NCI-H1105 treated with DMSO at 0.1 percent for 48 hours (cell line): ENCODE measurements around the gene CFAP210.

Experiments
- DNase-seq: peaks from one replicate; lab custom pipeline; 2025; lab: John Stamatoyannopoulos, UW

The CFAP210 gene

DNA sequence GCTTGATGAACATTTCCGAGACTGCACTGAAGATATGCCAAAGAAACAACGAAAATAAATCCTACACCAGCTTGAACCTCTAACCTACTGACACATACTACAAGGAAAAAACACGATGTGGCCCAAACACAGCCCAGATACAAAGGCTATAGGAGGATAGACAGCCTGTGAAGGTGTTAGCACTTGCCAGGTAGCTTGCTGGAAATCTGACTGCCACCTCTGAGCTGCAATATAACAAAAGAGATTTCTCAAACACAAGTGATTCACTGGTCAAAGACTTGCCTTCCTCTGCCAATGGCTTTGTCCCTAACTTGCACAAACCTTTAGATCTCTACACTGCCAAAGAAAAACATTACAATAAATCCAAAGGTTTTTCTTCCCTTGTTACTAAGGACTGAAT, 21.1 kb downstream of the CFAP210 start:
- DNase-seq = no peak

DNA sequence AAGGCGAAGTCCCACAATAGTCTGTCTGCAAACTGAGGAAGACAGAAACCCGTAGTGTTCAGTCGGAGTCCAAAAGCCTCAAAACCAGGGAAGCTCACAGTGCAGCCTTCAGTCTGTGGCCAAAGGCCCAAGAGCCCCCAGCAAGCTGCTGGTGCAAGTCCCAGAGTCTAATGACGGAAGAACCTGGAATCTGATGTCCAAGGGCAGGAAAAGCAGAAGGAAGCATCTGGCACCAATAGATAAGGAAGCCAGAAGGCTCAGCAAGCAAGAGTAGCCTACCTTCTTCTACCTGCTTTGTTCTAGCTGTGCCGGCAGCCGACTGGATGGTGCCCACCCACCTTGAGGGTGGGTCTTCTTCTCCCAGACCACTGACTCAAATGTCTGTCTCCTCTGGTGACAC, 21.8 kb downstream of the CFAP210 start:
- DNase-seq = no peak

DNA sequence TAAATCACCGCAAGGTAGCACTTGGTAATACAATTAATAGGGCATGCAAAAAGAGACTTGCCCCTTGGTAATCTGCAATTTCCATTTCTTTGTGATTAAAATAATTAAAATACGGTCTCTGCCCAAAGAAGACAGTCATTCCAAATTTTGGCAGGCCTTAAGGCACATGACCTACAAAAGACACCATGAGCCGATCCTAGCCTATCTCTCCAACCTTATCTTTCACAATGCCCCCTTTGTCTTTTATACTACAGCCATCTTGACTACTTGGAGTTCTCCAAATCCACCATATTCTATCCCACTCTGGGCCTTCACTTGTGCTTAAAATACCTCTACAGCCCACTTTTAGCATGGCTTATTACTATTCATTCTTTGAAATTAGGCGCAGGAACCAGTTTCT, 23.3 kb downstream of the CFAP210 start:
- no peak for DNase-seq

DNA sequence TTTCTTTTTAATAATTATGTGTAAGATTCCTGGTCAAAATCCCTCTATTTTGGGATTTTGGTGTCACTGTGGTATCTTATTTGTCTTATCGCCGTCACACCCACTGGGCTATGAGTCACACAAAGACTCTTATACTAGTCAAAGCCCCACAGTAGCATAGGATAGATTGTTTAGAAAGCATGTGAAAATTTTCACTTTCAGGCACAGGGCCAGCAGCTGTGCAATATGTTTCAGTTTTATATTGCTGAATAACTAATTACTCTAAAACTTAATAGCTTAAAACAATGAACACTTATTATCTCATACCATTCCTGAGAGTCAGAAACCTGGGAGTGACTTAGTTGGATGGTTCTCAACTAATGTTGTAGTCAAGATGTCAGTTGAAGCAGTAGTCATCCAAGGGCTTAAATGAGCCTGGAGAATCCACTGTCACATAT, 24.0 kb downstream of the CFAP210 start:
- no peak for DNase-seq

DNA sequence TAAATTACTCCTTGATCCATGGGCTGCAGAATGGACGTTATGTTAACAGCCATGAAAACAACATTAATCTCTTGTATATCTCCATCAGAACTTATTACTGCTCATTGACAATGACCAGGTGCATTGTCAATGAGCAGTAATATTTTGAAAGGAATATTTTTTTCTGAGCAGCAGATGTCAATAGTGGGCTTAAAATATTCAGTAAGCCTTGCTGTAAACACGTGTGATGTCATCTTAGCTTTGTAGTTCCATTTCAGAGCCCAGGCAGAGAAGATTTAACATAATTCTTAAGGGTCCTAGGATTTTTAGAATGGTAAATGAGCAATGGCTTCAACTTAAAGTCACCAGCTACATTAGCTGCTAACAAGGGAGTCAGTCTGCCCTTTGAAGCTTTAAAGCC, 26.6 kb downstream of the CFAP210 start:
- no peak for DNase-seq

DNA sequence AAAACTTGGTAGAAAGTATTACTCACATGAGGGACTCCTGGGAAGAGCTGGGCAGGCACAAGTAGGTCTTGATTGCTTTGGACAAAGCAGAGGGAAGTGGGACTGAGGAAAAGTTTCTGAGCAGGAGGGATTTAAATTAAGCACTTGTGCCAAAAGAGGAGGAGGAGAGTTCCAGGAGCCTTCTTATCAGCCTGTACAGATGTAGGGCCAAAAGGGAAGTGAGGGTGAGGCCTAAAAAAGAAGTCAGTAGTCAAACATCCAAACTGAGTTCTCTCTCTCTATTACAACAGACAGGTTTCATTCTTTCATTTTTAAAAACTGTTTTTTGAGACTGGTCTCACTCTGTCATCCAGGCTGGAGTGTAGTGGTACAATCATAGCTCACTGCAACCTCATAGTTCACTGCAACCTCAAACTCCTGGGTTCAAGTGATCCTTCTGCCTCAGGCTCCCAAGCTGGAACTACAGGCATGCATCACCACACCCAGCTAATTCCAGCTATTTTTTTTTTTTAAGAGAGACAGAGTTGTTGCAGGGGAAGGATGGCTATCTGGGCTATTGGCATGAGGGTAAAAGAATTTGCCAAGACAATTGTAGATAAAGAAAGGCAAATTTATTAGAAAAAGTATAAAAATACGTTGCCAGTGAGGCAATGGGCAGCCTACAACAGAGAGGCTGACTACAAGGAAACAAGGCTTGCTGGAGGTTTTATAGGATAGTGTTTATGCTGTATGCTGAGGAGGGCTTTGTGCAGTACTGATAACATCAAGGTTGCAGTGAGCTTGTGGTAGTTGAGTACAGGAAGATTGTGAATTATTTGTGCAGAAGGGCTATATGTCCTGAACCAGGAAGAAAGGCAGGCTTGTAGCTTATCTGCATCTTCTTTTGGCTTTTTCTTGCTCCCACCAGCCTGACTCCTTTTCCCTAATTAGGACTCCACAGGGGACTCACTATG, 29.0 kb downstream of the CFAP210 start:
- DNase-seq = no peak

DNA sequence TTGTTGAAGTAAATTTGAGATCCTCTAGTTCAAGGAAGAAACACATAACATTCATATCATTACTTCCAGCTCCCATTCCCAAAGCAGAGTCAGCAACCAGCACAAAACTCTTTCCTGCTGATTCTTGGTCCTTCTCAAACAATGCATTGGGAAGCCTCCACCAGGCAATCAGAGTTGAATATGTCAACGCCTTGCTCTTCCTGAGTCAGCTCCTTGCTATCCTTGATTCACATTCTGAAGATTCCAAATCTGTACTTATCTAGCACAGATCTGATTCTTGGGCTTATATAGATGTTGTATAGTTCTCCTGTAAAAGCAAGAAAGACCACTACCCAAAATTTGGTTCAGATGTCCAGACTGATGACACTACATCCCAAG, 29.6 kb downstream of the CFAP210 start:
- DNase-seq = no peak

DNA sequence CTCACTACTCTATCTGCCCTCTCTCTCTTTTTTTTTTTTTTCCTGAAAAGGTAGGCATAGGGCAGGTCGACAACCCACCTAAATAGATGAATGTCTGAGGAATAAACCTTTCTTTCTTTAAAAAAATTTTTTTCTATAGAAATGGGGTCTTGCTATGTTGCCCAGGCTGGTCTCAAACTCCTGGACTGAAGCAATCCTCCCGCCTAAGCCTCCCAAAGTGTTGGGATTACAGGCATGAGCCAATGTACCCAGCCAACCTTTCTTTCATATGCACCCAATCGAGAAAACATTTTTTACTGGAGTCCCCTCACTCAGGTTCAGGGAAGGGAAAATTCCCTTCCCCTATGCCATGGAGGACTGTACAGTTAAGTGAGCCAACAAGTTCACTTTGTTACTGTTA, 31.0 kb downstream of the CFAP210 start:
- DNase-seq = no peak

DNA sequence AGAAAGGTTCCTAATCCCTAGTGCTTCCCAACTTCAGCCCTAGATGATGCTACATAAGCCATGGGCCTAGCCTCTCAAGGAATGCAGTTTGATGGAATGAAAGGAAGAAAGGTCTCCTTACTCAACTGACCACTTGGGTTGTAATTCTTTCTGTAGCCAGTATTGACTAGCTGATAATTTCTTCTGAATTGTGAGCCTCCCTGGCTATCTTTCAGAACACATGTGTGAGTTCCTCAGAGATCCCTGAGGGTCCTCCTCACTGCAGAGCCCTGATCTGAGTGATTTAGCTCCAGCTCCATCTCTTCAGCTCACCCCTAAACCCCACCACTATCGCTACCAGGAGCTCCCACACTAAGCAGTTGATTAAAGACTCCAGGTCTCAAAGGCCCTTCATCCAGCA, 31.5 kb downstream of the CFAP210 start:
- DNase-seq = no peak

DNA sequence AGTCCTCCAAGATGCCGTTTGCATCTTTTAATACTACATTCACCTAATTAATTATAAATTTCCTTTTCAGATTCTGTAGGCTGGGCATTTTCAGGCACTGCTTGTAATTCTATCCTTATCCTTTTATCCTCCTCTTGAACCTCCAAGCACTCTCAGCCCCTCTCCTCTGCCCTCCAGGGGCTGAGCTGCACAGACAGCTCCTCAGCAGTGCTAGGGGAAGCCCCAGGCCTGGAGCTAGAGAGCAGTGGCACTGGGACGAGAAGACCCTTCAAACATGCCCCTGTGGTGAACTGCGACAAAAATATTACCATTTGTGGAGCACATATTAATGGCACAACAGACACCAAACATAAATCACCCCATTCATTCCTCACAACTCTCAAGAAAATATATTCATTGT, 32.9 kb downstream of the CFAP210 start:
- DNase-seq = no peak

DNA sequence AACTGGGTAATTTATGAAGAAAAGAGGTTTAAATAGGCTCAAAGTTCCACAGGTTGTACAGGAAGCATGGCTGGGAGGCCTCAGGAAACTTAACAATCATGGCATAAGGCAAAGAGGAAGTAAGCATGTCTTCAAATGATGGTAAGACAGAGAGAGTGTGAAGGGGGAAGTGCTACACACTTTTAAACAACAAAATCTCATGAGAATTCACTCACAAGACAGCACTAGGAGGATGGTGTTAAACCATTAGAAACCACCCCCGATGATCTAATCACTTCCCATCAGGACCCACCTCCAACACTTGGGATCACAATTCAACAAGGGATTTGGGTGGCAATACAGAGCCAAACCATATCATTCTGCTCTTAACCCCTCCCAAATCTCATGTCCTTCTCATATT, 34.9 kb downstream of the CFAP210 start:
- no peak for DNase-seq

DNA sequence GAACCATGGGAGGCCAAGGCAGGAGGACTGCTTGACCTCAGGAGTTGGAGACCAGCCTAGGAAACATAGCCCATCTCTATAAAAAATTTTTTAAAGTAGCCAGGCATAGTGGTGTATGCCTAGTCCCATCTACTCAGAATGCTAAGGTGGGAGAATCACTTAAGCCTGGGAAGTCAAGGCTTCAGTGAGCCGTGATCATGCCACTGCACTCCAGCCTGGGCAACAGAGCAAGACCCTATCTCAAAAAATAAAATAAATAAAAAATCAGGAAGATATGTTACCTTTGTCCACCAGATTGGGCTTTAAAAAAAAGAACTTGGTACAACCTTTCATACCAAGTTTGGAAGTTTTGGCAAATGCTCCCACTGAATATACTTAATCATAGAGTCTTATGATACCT, 35.3 kb downstream of the CFAP210 start:
- DNase-seq = no peak

DNA sequence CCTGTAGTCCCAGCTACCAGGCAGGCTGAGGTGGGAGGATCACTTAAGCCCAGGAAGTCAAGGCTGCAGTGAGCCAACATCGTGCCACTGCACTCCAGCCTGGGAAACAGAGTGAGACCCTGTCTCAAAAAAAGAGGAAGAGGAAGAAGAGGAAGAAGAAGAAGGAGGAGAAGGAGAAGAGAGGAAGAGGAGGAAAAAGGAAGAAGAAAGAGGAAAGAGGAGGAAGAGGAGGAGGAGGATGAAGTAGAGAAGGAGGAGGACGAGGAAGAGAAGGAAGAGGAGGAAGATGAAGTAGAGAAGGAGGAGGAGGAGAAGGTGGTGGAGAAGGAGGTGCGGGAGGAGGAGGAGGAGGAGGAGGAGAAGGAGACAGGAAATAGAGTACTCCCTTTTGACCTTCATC, 38.0 kb downstream of the CFAP210 start:
- no peak for DNase-seq

DNA sequence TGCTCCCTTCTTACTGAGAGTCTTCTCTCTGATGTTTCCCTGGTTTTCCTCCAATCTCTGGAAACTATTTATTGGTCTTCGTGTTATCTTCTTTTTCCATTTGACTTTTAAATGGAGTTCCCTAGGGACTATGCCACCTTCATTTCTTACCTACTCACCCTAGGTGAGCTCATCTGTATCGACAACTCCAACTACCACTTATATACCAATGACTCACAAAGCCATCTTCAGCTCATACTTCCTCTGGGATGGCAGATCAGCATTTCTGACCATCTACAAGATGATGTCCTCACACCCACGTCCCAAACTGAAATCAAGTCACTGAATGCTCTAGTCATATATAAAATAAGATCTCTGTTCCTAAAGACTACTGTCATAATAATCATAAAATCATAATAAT, 40.6 kb downstream of the CFAP210 start:
- no peak for DNase-seq

DNA sequence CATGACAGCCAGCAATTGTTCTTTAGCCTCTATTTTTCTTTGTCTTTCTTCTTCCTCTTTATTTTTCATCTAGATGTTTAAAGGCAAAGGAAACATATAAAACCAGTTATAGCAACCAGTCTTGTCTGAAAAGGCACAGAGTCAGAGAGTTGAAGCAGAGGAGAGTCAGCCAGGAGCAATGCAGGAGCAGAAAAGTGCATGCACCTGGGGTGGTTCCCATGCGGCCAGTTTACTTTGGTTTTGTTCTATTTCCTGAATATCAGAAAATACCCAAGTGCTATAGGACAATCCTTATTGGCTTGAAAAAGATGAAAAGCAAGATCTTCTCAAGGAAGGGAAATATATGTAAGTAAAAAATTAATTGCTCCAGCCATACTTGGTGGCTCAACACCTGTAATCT, 44.9 kb downstream of the CFAP210 start:
- DNase-seq = no peak

DNA sequence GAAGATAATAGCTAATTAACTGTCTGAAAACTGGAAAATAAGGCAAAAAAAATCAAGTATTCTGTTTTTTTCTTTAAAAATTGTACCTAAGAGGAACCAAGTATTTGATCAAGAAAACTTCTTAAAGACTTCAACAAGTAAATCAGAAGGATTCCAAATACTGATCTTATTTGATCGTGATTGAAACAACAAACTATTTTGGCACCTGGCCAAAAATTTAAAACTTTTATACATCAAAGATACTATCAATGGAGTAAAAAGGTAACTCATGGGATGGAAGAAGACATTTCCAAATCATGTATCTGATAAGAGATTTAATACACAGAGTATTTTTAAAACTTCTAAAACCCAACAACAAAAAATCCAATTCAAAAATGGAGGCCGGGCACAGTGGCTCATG, 46.7 kb downstream of the CFAP210 start:
- no peak for DNase-seq

DNA sequence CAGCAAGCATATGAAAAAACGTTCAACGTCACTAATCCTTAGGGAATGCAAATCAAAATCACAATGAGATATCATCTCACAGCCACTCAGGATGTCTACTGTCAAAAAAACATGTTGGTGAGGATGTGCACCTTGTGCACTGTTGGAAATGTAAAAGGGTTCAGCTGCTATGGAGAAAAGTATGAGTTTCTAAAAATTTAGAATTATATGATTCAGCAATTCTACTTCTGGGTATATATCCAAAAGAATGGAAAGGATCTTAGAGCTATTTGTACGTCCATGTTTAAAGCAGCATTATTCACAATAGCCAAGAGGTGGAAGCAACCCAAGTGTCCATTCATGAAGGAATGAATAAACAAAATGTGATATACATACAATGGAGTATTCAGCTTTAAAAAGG, 50.0 kb downstream of the CFAP210 start:
- DNase-seq = no peak

DNA sequence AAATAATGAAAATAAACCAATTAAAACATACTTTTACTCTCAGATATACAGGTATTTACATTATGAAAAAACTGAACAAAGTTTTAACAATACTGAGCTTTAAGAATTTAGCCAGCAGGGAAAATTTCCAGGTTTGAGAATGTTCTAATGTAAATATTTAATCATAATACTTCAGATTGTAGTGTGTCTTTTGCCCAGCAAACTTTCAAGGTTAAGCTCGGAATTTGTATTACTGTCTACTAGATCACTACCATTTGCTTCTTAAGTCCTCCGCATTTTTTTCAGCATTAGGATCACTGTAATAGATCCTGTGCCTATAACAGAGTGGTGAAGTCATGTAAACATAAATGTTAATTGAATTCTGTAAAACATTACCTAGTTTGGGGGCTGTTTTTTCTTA, 52.7 kb downstream of the CFAP210 start:
- DNase-seq = no peak

DNA sequence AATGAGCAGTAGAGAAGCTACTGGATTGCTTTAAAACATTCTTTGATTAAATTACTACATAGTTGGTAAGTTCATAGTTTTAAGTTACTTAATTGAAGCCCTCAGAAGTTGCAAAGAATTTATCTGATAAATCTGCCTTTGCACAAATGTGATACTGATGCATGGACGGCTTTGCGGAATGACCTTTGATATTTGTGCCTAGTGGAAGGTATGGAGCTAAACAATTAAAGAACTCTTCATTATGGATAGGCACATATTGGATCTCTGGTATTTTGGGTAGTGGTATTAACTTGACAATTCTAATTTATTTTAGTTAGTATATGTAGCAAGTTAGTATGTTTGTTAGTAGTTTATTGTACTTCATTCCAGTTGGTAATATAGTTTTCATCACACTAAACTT, 54.1 kb downstream of the CFAP210 start:
- no peak for DNase-seq

DNA sequence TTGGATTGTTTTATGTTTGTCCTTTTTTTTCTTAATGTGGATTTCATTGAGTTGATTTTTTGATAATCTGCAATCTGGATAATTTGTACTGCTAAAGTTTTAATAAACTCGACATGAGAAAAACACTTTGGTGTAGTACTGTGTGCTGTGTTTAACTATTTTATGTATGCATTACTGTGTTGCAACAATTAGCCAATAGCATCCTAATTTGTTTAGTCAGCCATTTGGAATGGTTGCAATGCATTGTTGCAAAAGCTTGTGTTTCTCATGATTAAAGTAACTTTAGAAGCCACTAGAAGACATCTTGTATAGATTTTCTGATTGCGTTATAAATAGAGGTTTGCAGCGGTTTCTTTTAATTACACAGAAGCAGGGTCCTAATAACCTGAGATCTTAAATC, 56.6 kb downstream of the CFAP210 start:
- DNase-seq = no peak

DNA sequence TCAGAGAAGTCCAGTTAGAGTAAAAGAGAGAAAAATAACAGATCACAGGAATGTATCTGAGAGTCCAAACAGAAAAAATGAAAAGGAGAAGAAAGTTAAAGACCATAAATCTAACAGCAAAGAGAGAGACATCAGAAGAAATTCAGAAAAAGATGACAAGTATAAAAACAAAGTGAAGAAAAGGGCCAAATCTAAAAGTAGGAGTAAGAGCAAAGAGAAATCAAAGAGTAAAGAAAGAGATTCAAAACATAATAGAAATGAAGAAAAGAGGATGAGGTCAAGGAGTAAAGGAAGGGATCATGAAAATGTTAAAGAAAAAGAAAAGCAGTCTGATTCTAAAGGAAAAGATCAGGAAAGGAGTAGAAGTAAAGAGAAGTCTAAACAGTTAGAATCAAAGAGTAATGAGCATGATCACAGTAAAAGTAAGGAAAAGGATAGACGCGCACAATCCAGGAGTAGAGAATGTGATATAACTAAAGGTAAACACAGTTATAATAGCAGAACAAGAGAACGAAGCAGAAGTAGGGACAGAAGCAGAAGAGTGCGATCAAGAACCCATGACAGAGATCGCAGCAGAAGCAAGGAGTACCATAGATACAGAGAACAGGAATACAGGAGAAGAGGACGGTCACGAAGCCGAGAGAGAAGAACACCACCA, 57.6 kb downstream of the CFAP210 start:
- DNase-seq = no peak

DNA sequence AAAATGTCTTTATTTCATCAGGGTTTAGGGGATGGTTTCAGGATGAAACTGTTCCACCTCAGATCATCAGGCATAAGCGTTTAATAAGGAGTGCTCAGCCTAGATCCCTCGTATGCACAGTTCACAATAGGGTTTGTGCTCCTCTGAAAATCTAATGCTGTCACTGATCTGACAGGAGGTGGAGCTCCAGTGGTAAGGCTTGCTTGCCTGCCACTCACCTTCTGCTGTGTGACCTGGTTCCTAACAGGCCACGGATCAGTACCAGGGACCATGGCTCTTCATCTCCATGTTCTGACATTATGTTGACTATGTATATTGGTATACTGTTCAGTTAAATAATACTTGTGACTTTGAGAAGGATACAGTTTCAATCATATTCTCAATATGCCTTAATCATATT, 68.4 kb downstream of the CFAP210 start:
- no peak for DNase-seq

DNA sequence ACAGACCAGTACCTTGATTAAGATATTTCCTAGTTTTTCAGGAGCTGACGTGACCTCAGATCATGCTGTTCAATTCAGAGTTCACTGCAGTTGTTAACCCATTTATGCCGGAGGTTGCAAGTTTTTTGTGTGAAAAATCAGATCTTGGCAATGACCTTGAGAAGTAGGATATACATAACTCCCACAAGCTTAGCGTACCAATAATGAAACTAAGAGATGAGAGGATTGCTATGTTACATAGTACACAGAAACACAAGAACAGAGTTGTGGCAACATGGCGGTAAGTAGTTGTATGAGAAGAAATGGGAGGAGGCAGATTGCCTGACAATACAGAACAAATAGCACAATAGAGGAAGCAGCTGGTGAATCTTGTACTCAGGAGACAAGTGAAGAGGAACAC, 71.0 kb downstream of the CFAP210 start:
- no peak for DNase-seq

DNA sequence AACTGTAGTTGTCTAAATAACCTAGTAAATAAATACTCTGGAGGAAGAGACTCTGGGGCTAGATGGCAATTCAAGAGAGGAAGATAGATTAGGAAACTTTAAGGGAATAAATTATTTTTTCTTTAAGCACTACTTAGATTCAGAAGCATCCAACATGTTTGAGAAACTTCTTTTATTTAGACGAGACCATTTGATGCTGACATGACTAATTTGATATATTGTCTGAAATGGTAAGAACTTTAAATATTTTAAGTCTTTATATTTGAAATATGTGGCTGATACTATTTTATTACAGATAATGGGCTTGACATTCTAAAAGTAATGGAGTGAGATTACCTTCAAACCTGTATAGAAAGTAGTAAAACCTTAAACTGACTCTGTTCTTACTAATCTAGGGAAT, 73.7 kb downstream of the CFAP210 start:
- DNase-seq = no peak
